Neutrophil (primary cell): ENCODE results near the gene SOS1.
"Not testable (repeated sequence)": the region's sequence is repeated elsewhere in the genome, so short reads cannot be mapped to it uniquely, and the experiment has no call there.

Source experiments
- H3K27ac ChIP-seq: fragments of 200-600 bp; sonication (generic); 2 replicates; pipeline ENCODE4 v1.5.1; 2016; ENCODE audit warnings: mild to moderate bottlenecking, moderate library complexity
- H3K27me3 ChIP-seq: fragments of 200-600 bp; sonication (generic); 2 replicates; pipeline ENCODE4 v1.6.0; 2016; ENCODE audit warnings: mild to moderate bottlenecking
- H3K36me3 ChIP-seq: fragments of 200-600 bp; sonication (generic); 2 replicates; pipeline ENCODE4 v1.5.1; 2017
- H3K4me1 ChIP-seq, 2 experiments: fragments of 200-600 bp in 1 of 2; sonication (generic) in 1 of 2; 1 replicate in 1 of 2; 2 replicates in 1 of 2; pipeline versions ENCODE4 v1.5.1 to v1.6.1; 2013 to 2016; ENCODE audit warnings: low read depth in 1 of 2, low read length in 1 of 2, mild to moderate bottlenecking in 1 of 2, moderate library complexity in 1 of 2; ENCODE audit not compliant: control insufficient read depth in 1 of 2, insufficient read depth in 1 of 2
- H3K4me3 ChIP-seq, 2 experiments: fragments of 200-600 bp in 1 of 2; sonication (generic) in 1 of 2; 1 replicate in 1 of 2; 2 replicates in 1 of 2; pipeline ENCODE4 v1.5.1; 2013 to 2016; ENCODE audit warnings: low read depth in 1 of 2, low read length in 1 of 2, mild to moderate bottlenecking in 1 of 2, moderate library complexity in 1 of 2
- H3K9me3 ChIP-seq: fragments of 200-600 bp; sonication (generic); 2 replicates; pipeline ENCODE4 v1.5.1; 2016
- CTCF ChIP-seq: fragments of 200-600 bp; sonication (generic); IDR thresholded peaks from 2 replicates; pipeline ENCODE4 v1.5.1; 2016; ENCODE audit warnings: antibody characterized with exemption

The SOS1 gene

GRCh38 chr2:39156846-39157245 lies 36.0 kb upstream of the SOS1 start:
- H3K4me3 ChIP-seq = no peak overlapping the region
- H3K27me3 ChIP-seq = no peaks in the 10 kb centered on the region
- no peak for TF ChIP-seq CTCF
- H3K36me3 ChIP-seq = no peaks in the 10 kb centered on the region
- no peaks in the 10 kb centered on the region for H3K4me1 ChIP-seq
- no peaks in the 10 kb centered on the region for H3K9me3 ChIP-seq
- no peak overlapping the region for H3K27ac ChIP-seq

- H3K9me3 ChIP-seq = no peaks in the 10 kb centered on the region
- H3K4me1 ChIP-seq = no peaks in the 10 kb centered on the region
- no peak overlapping the region for H3K4me3 ChIP-seq
- no peak overlapping the region for H3K27ac ChIP-seq
- no peaks in the 10 kb centered on the region for H3K27me3 ChIP-seq
- no peaks in the 10 kb centered on the region for H3K36me3 ChIP-seq
- TF ChIP-seq CTCF = no peak
Measured at GRCh38 chr2:39156107-39156506, 35.3 kb upstream of the SOS1 start.

- not testable (repeated sequence) for H3K4me1 ChIP-seq, H3K27ac ChIP-seq, H3K4me3 ChIP-seq
Measured at GRCh38 chr2:39155573-39155972, 34.7 kb upstream of the SOS1 start.

GRCh38 chr2:39154944-39155343 lies 34.1 kb upstream of the SOS1 start:
- Histone ChIP-seq H3K27me3 (no peaks in the 10 kb centered on the region), H3K27ac (no peak overlapping the region), H3K4me3 (no peak overlapping the region), H3K4me1 (no peaks in the 10 kb centered on the region), H3K9me3 (no peaks in the 10 kb centered on the region), H3K36me3 (no peaks in the 10 kb centered on the region)
- TF ChIP-seq CTCF = no peak

More at GRCh38 chr2:39155573-39155972, 34.7 kb upstream of the SOS1 start:
- H3K27me3 ChIP-seq, H3K36me3 ChIP-seq, H3K9me3 ChIP-seq: not testable (repeated sequence)

- H3K36me3 ChIP-seq = no peaks in the 10 kb centered on the region
- H3K27ac ChIP-seq = no peak overlapping the region
- H3K9me3 ChIP-seq = no peaks in the 10 kb centered on the region
- TF ChIP-seq CTCF = no peak
- no peaks in the 10 kb centered on the region for H3K27me3 ChIP-seq
- H3K4me3 ChIP-seq = no peak overlapping the region
- H3K4me1 ChIP-seq = no peaks in the 10 kb centered on the region
Measured at GRCh38 chr2:39153312-39153711, 32.5 kb upstream of the SOS1 start.

- Histone ChIP-seq H3K4me1 (no peaks in the 10 kb centered on the region), H3K9me3 (no peaks in the 10 kb centered on the region), H3K27me3 (no peaks in the 10 kb centered on the region), H3K4me3 (no peak overlapping the region), H3K27ac (no peak overlapping the region), H3K36me3 (no peaks in the 10 kb centered on the region)
- no peak for TF ChIP-seq CTCF
Measured at GRCh38 chr2:39152504-39152903, 31.7 kb upstream of the SOS1 start.
